ENCODE data around the gene CENPN. TPM values are rescaled to one million over a fixed set of nuclear protein-coding genes. Genes with fewer than 3 reads are reported as not detected.
A peak's percentile ranks its signal among the peaks of the same experiment; 100 is the strongest.

CENPN gene
- total and polyA plus RNA-seq, 2 experiments from 2014 or later, result 14.2 to 16.8 TPM

GRCh38 chr16:80986557-80986956, 20.5 kb upstream of the CENPN start:
- peaks cover 57% of the 10 kb centered on the region for H3K79me2 ChIP-seq

GRCh38 chr16:80988756-80989155, 18.3 kb upstream of the CENPN start:
- Histone ChIP-seq H4K20me1 (ENCODE audit: insufficient read depth, poor library complexity, severe bottlenecking) (no peaks in the 10 kb centered on the region), H3K9me3 (ENCODE audit: low read depth) (no peaks in the 10 kb centered on the region), H3K36me3 (replicated peaks; ENCODE audit: insufficient read depth, low read depth) (no peaks in the 10 kb centered on the region), H3K9me2 (replicated peaks; ENCODE audit: insufficient read depth) (no peaks in the 10 kb centered on the region), H3K4me2 (no peak overlapping the region), H3K27me3 (no peaks in the 10 kb centered on the region), H3K4me3 (no peak overlapping the region), H3K4me1 (ENCODE audit: insufficient read depth) (peaks cover 15% of the 10 kb centered on the region), H3K27ac (no peak overlapping the region), H2AFZ (no peak overlapping the region), H3K79me2 (peaks cover 53% of the 10 kb centered on the region)
- no peak for DNase-seq (ENCODE audit: low spot score)
- no peak for TF ChIP-seq EZH2 (IDR thresholded peaks at IDR 0.05; ENCODE audit: borderline replicate concordance)
- TF ChIP-seq CTCF (IDR thresholded peaks at IDR 0.05; ENCODE audit: poor library complexity), result no peak
- no peak for TF ChIP-seq EZH2phosphoT487 (IDR thresholded peaks at IDR 0.05; ENCODE audit: low read depth, severe bottlenecking, unreplicated experiment)
- 74% methylated on average over 7 of the region's 7 CpGs for WGBS (ENCODE audit: low lambda C conversion rate, missing lambda C conversion rate)

More at GRCh38 chr16:80986557-80986956, 20.5 kb upstream of the CENPN start:
- WGBS (ENCODE audit: low lambda C conversion rate, missing lambda C conversion rate), result 54% methylated on average over 2 of the region's 2 CpGs
- Histone ChIP-seq H4K20me1 (ENCODE audit: insufficient read depth, poor library complexity, severe bottlenecking) (no peaks in the 10 kb centered on the region), H3K27me3 (no peaks in the 10 kb centered on the region), H2AFZ (no peak overlapping the region), H3K36me3 (replicated peaks; ENCODE audit: insufficient read depth, low read depth) (no peaks in the 10 kb centered on the region), H3K9me2 (replicated peaks; ENCODE audit: insufficient read depth) (no peaks in the 10 kb centered on the region), H3K27ac (peak overlapping the region; percentile 22), H3K4me2 (peak overlapping the region; percentile 53), H3K4me3 (no peak overlapping the region), H3K9me3 (ENCODE audit: low read depth) (no peaks in the 10 kb centered on the region), H3K4me1 (ENCODE audit: insufficient read depth) (peaks cover 7% of the 10 kb centered on the region)
- no peak for DNase-seq (ENCODE audit: low spot score)
- no peak for TF ChIP-seq EZH2 (IDR thresholded peaks at IDR 0.05; ENCODE audit: borderline replicate concordance)
- TF ChIP-seq EZH2phosphoT487 (IDR thresholded peaks at IDR 0.05; ENCODE audit: low read depth, severe bottlenecking, unreplicated experiment), result no peak
- no peak for TF ChIP-seq CTCF (IDR thresholded peaks at IDR 0.05; ENCODE audit: poor library complexity)

GRCh38 chr16:80989801-80990200, 17.2 kb upstream of the CENPN start:
- Histone ChIP-seq H3K9me3 (ENCODE audit: low read depth) (no peaks in the 10 kb centered on the region), H3K36me3 (replicated peaks; ENCODE audit: insufficient read depth, low read depth) (no peaks in the 10 kb centered on the region), H3K79me2 (peaks cover 60% of the 10 kb centered on the region), H4K20me1 (ENCODE audit: insufficient read depth, poor library complexity, severe bottlenecking) (no peaks in the 10 kb centered on the region), H3K4me3 (no peak overlapping the region), H3K27ac (no peak overlapping the region), H3K4me1 (ENCODE audit: insufficient read depth) (peaks cover 19% of the 10 kb centered on the region), H3K27me3 (no peaks in the 10 kb centered on the region), H2AFZ (no peak overlapping the region), H3K4me2 (no peak overlapping the region), H3K9me2 (replicated peaks; ENCODE audit: insufficient read depth) (no peaks in the 10 kb centered on the region)
- 28% methylated on average over 2 of the region's 2 CpGs for WGBS (ENCODE audit: low lambda C conversion rate, missing lambda C conversion rate)
- no peak for DNase-seq (ENCODE audit: low spot score)
- no peak for TF ChIP-seq CTCF (IDR thresholded peaks at IDR 0.05; ENCODE audit: poor library complexity)
- TF ChIP-seq EZH2phosphoT487 (IDR thresholded peaks at IDR 0.05; ENCODE audit: low read depth, severe bottlenecking, unreplicated experiment), result no peak
- TF ChIP-seq EZH2 (IDR thresholded peaks at IDR 0.05; ENCODE audit: borderline replicate concordance), result no peak

- no peaks in the 10 kb centered on the region for H3K36me3 ChIP-seq (replicated peaks; ENCODE audit: insufficient read depth, low read depth)
- peaks cover 19% of the 10 kb centered on the region for H3K4me1 ChIP-seq (ENCODE audit: insufficient read depth)
- no peak overlapping the region for H3K27ac ChIP-seq
Measured at GRCh38 chr16:80990577-80990976, 16.4 kb upstream of the CENPN start.

More at GRCh38 chr16:80990577-80990976, 16.4 kb upstream of the CENPN start:
- no peak overlapping the region for H2AFZ ChIP-seq
- no peak for TF ChIP-seq CTCF (IDR thresholded peaks at IDR 0.05; ENCODE audit: poor library complexity)
- no peak for TF ChIP-seq EZH2 (IDR thresholded peaks at IDR 0.05; ENCODE audit: borderline replicate concordance)
- no peak for TF ChIP-seq EZH2phosphoT487 (IDR thresholded peaks at IDR 0.05; ENCODE audit: low read depth, severe bottlenecking, unreplicated experiment)
- no peaks in the 10 kb centered on the region for H3K27me3 ChIP-seq
- no peaks in the 10 kb centered on the region for H3K9me2 ChIP-seq (replicated peaks; ENCODE audit: insufficient read depth)
- no peak for DNase-seq (ENCODE audit: low spot score)
- no peak overlapping the region for H3K4me2 ChIP-seq
- no peaks in the 10 kb centered on the region for H4K20me1 ChIP-seq (ENCODE audit: insufficient read depth, poor library complexity, severe bottlenecking)
- H3K9me3 ChIP-seq (ENCODE audit: low read depth), result no peaks in the 10 kb centered on the region
- 98% methylated on average over 3 of the region's 3 CpGs for WGBS (ENCODE audit: low lambda C conversion rate, missing lambda C conversion rate)
- H3K79me2 ChIP-seq, result peaks cover 61% of the 10 kb centered on the region
- H3K4me3 ChIP-seq, result no peak overlapping the region
